Measurements from ENCODE around the gene ASMTL.
"Not testable (repeated sequence)": the region's sequence is repeated elsewhere in the genome, so short reads cannot be mapped to it uniquely, and the experiment has no call there.

Gene ASMTL

GRCh38 chrX:1452516-1453394, at the start of gene ASMTL:
ASMTL (minus strand) TSS chrX:1452909; CDS start chrX:1452840, 69 bp downstream.
- peak; percentile 89 for DNase-seq (ENCODE audit: low read depth)

GRCh38 chrX:1502241-1502640, 49.5 kb upstream of the ASMTL start:
- no peak for DNase-seq (ENCODE audit: low read depth)

- no peak for DNase-seq (ENCODE audit: low read depth)
Observed at GRCh38 chrX:1500701-1501624, 48.3 kb upstream of the ASMTL start.

GRCh38 chrX:1496076-1496475, 43.4 kb upstream of the ASMTL start:
- no peak for DNase-seq (ENCODE audit: low read depth)

- DNase-seq (ENCODE audit: low read depth): no peak
Observed at GRCh38 chrX:1493877-1494510, 41.3 kb upstream of the ASMTL start.

GRCh38 chrX:1493412-1493811, 40.7 kb upstream of the ASMTL start:
- DNase-seq (ENCODE audit: low read depth): no peak

- DNase-seq (ENCODE audit: low read depth): no peak
Observed at GRCh38 chrX:1492421-1493012, 39.8 kb upstream of the ASMTL start.

- DNase-seq (ENCODE audit: low read depth): no peak
Observed at GRCh38 chrX:1491851-1492349, 39.2 kb upstream of the ASMTL start.

GRCh38 chrX:1491248-1491647, 38.5 kb upstream of the ASMTL start:
- DNase-seq (ENCODE audit: low read depth): not testable (repeated sequence)

GRCh38 chrX:1490723-1491122, 38.0 kb upstream of the ASMTL start:
- not testable (repeated sequence) for DNase-seq (ENCODE audit: low read depth)

GRCh38 chrX:1489354-1489753, 36.6 kb upstream of the ASMTL start:
- DNase-seq (ENCODE audit: low read depth): not testable (repeated sequence)

- DNase-seq (ENCODE audit: low read depth): no peak
Observed at GRCh38 chrX:1488745-1489144, 36.0 kb upstream of the ASMTL start.

GRCh38 chrX:1488141-1488540, 35.4 kb upstream of the ASMTL start:
- DNase-seq (ENCODE audit: low read depth): no peak

GRCh38 chrX:1487401-1487800, 34.7 kb upstream of the ASMTL start:
- DNase-seq (ENCODE audit: low read depth): no peak

- no peak for DNase-seq (ENCODE audit: low read depth)
Observed at GRCh38 chrX:1486749-1487361, 34.1 kb upstream of the ASMTL start.

GRCh38 chrX:1486177-1486576, 33.5 kb upstream of the ASMTL start:
- no peak for DNase-seq (ENCODE audit: low read depth)

- no peak for DNase-seq (ENCODE audit: low read depth)
Observed at GRCh38 chrX:1485033-1485432, 32.3 kb upstream of the ASMTL start.

- DNase-seq (ENCODE audit: low read depth): no peak
Observed at GRCh38 chrX:1484638-1485019, 31.9 kb upstream of the ASMTL start.

- no peak for DNase-seq (ENCODE audit: low read depth)
Observed at GRCh38 chrX:1483843-1484637, 31.3 kb upstream of the ASMTL start.

- not testable (repeated sequence) for DNase-seq (ENCODE audit: low read depth)
Observed at GRCh38 chrX:1482530-1482928, 29.8 kb upstream of the ASMTL start.
